IMR-90 (cell line): ENCODE measurements around the gene IGF1R.

Experiments
- MAFK ChIP-seq: IDR thresholded peaks from 2 replicates; pipeline ENCODE4 v1.6.1; 2012; ENCODE audit warnings: low read depth, low read length, improper control_type of control experiment
- MXI1 ChIP-seq: IDR thresholded peaks from 2 replicates; pipeline ENCODE4 v1.6.1; 2012; ENCODE audit warnings: low read depth, mild to moderate bottlenecking, low read length, moderate library complexity, borderline replicate concordance
- NFE2L2 ChIP-seq: fragments of 150-350 bp; IDR thresholded peaks from 2 replicates; pipeline ENCODE4 v1.6.1; 2016; ENCODE audit warnings: low read depth, mild to moderate bottlenecking, low read length
- POLR2A ChIP-seq: IDR thresholded peaks from 2 replicates; pipeline ENCODE4 v1.6.1; 2012; ENCODE audit warnings: mild to moderate bottlenecking, low read depth, low read length
- RAD21 ChIP-seq: IDR thresholded peaks from 2 replicates; pipeline ENCODE4 v1.6.1; 2012; ENCODE audit warnings: low read length, improper control_type of control experiment
- RCOR1 ChIP-seq: IDR thresholded peaks from 2 replicates; pipeline ENCODE4 v1.6.1; 2012; ENCODE audit warnings: mild to moderate bottlenecking, low read length, improper control_type of control experiment; ENCODE audit not compliant: insufficient replicate concordance
- RFX5 ChIP-seq: IDR thresholded peaks from 2 replicates; pipeline ENCODE4 v1.8.0; 2012; ENCODE audit warnings: low read depth, mild to moderate bottlenecking, low read length, moderate library complexity
- SMC3 ChIP-seq: fragments of 150-350 bp; IDR thresholded peaks from 2 replicates; pipeline ENCODE4 v1.6.1; 2016; ENCODE audit warnings: low read depth, mild to moderate bottlenecking, antibody characterized with exemption, low read length, moderate library complexity
- USF2 ChIP-seq: fragments of 150-350 bp; IDR thresholded peaks from 2 replicates; pipeline ENCODE4 v1.6.1; 2017; ENCODE audit warnings: mild to moderate bottlenecking, antibody characterized with exemption, low read length, low read depth
- TF ChIP-seq, protein P1 (sequence below): conservative IDR thresholded peaks from 2 replicates; pipeline ENCODE4 v1.5.1; 2012; ENCODE audit warnings: mild to moderate bottlenecking, low read depth, low read length, improper control_type of control experiment

DNA sequence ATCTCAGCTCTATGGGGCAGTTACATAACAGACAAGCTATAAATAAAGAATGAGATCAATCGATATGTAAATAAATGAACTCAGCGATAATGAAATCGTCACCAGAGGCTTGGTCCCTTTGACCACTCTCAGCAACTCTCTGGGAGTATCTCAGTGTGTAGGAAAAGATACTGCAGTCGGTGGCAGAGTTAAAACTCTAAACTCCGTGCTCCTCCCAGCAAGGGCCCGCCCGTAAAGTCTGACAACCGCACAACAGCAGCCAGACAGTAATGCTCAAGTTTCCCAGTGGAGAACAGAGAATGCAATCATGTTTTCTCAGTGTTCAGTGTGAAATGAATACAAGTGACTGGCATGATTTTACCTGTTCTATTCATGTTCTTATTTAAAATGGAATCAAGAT lies 28.3 kb upstream of the IGF1R start:
- TF ChIP-seq, protein P1, sequence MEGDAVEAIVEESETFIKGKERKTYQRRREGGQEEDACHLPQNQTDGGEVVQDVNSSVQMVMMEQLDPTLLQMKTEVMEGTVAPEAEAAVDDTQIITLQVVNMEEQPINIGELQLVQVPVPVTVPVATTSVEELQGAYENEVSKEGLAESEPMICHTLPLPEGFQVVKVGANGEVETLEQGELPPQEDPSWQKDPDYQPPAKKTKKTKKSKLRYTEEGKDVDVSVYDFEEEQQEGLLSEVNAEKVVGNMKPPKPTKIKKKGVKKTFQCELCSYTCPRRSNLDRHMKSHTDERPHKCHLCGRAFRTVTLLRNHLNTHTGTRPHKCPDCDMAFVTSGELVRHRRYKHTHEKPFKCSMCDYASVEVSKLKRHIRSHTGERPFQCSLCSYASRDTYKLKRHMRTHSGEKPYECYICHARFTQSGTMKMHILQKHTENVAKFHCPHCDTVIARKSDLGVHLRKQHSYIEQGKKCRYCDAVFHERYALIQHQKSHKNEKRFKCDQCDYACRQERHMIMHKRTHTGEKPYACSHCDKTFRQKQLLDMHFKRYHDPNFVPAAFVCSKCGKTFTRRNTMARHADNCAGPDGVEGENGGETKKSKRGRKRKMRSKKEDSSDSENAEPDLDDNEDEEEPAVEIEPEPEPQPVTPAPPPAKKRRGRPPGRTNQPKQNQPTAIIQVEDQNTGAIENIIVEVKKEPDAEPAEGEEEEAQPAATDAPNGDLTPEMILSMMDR = no peak
- TF ChIP-seq POLR2A (no peak), USF2 (no peak), RFX5 (no peak), RAD21 (no peak), NFE2L2 (no peak), RCOR1 (no peak), MAFK (no peak), SMC3 (no peak), MXI1 (no peak)
